H4 (cell line): ENCODE results near the gene FAM114A2. TPM values are rescaled to one million over a fixed set of nuclear protein-coding genes. Genes with fewer than 3 reads are reported as not detected.
"Not testable (repeated sequence)": the region's sequence is repeated elsewhere in the genome, so short reads cannot be mapped to it uniquely, and the experiment has no call there.

Experiments used
- DNase-seq: peaks from one replicate; pipeline ENCODE4 v3.0.0-alpha.2; 2015; ENCODE audit warnings: low spot score
- total RNA-seq: library from RNA; depleted of rRNA; stranded (reverse); fragments of >200 nt; shearing (Covaris generic); gene quantifications from 2 replicates; pipeline ENCODE4 v1.2.3, GENCODE V29; 2014

The FAM114A2 gene
- total RNA-seq, 1 experiment from 2014 or later = 14.6 TPM

- DNase-seq = no peak
These were observed 10.9 kb upstream of the FAM114A2 start for GRCh38 chr5:154049636-154050035.

- DNase-seq = no peak
These were observed 8.6 kb upstream of the FAM114A2 start for GRCh38 chr5:154047324-154047723.

DNA sequence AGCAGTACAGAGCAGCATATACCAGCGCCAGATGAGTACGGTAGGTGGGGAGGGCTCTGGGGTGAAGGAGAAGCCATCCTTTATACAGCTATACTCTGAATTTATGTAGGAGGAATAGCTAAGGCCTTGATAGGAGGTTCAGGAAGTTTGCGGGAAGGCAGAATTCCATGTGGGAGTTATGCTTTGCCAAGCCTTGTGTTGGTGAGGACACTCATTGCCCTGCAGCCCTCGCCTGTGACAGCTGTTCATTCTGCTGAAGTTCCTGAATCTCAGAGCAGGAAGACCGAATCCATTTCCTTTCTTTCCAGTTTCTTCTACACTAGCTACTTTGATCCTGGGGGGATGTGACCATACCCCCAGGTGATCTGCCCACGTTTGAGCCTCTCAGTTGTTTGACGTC, 7.8 kb upstream of the FAM114A2 start:
- no peak for DNase-seq

GRCh38 chr5:154044581-154044980, 5.9 kb upstream of the FAM114A2 start:
- no peak for DNase-seq

GRCh38 chr5:154044099-154044498, 5.4 kb upstream of the FAM114A2 start:
- DNase-seq = no peak

DNA sequence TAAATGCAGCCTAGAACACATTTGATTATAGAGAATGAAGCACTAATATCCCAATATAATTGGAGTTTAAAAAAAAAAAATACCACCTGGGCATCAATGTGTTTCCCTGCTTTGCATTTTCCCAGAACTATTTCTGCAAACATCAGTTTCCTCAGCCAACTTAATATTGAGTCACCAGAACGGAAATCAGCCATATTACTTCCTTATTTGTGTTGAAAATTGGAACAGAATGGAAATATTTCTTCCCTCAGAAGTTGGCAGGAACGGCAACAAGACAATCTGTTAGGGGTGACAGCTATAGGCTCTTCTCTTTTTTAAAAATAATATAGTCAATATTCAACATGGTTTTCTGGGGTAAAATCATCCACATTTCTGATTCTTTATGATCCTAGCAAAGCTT, 4.1 kb upstream of the FAM114A2 start:
- DNase-seq = no peak

GRCh38 chr5:154039458-154039829, 734 bp upstream of the FAM114A2 start:
- no peak for DNase-seq

GRCh38 chr5:154038261-154038706, 426 bp downstream of the FAM114A2 start:
- no peak for DNase-seq

- DNase-seq = no peak
These were observed 3.8 kb downstream of the FAM114A2 start for GRCh38 chr5:154034944-154035343.

DNA sequence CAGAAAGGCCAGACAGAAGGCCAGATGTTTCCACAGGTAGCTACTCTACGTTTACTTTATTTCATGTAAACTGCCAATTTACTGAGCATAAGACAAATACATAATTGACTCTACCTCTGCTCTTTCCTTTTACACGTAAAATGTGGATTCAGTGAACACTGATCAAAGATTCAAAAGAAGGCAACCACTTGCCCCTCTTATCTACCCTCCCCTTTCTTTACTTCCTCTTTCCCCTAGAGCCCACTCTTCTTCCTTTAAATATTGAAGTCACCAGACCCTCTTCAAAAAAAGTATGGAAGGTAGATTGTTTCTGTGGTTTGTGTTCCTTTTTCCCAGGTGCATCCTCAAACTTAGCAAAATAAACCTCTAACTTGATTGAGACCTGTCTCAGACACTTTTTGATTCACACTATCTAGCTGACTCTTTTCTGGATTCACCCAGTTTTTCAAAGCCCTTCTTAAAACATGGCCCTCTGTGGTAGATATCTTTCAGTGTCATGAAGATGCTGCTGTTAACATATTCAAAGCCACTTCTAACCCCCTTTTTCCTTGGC, 6.7 kb downstream of the FAM114A2 start:
- no peak for DNase-seq

DNA sequence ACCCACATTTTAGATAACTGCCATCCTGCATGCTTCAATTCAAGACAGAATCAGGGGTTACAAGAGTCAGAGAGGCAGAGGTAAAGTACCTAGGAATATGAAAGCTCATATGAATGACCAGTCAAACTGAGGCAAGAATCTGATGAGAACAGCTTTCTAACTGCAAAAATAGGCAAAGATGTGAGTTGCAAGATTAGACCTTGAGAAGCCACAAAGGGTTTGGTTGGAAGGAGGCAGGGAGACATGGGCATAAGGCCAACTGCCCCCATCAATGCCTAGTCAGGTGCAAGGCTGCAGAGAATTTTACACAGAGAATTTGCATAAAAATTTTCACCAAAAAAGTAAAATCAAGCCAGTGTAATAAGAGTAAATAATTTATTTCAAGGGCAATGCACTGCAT, 12.8 kb downstream of the FAM114A2 start:
- DNase-seq = no peak

DNA sequence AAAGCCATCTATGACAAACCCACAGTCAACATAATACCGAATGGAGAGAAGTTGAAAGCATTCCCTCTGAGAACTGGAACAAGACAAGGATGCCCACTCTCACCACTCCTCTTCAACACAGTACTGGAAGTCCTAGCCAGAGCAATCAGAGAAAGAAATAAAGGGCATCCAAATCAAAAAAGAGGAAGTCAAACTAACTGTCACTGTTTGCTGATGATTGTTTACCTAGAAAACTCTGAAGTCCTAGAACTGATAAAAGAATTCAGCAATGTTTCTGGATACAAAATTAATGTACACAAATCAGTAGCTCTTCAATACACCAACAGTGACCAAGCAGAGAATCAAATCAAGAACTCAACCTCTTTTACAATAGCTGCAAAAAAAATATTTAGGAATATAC, 19.8 kb downstream of the FAM114A2 start:
- DNase-seq = not testable (repeated sequence)

DNA sequence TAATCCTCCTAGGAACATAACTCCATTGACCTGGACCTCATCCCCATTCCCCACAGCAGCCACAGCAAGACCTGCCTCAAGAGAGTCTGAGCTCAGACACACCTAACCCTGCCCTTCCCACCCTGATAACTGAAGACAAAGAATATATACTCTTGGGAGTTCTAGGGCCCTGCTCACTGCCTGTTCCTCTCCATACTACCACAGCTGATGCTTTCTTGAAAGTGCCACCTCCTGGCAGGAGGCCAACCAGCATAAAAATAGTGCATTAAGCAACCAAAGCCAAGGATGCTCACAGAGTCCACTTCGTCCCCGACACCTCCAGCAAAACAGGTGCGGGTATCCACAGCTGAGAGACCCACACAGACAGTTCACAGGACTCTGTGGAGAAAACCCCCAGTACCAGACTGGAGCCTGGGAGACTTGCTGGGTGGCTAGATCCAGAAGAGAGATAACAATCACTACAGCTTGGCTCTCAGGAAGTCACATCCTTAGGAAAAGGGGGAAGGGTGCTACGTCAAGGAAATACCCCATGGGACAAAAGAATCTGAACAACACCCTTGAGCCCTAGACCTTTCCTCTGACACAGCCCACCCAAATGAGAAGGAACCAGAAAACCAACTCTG, 23.5 kb downstream of the FAM114A2 start:
- DNase-seq = no peak

DNA sequence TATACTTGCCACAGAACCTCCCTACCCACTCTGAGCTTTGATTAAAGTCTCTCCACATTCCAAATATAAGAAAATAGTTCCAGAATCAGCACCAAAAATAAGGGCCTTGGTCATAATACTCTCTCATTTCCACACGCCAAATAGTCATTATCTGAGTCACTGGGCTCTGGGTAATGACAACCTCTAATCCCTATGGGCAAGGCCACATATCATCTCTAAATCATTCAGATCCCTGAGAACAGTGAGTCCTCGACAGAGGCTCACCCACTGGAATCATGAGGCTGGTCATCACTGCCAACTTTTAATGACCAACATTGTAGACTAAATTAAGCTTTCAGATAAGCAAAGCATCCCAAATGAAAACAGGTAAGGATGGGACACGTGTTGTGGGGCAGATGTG, 28.1 kb downstream of the FAM114A2 start:
- DNase-seq = no peak

- DNase-seq = no peak
These were observed 33.1 kb downstream of the FAM114A2 start for GRCh38 chr5:154005648-154006047.

DNA sequence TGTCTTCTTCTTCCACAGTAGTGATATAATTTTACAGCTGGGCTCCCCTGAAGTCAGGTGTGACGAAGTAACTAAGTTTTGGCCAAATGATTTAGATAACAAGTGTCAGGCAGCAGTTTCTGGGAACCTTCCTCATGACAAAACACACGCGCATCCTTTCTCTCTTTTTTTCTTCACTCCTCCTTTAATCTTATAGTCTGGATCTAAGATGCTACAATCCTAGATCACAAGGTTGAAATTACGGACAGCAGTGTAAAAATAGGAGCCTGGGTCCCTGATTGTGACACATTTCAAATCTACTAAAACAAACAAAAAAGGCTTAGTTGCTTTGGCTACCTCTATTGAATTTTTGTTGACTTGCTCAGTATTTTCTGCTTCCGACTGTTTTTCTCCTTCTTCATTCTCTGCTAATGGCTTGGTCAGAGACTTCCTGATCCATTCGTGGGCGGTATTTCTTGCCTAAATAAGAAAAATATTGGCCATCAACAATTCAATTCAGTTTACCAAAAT, 36.1 kb downstream of the FAM114A2 start:
- no peak for DNase-seq

- DNase-seq = no peak
These were observed 36.6 kb downstream of the FAM114A2 start for GRCh38 chr5:154002093-154002492.

GRCh38 chr5:154000703-154001102, 38.0 kb downstream of the FAM114A2 start:
- DNase-seq = no peak

- no peak for DNase-seq
These were observed 38.7 kb downstream of the FAM114A2 start for GRCh38 chr5:153999995-154000394.

DNA sequence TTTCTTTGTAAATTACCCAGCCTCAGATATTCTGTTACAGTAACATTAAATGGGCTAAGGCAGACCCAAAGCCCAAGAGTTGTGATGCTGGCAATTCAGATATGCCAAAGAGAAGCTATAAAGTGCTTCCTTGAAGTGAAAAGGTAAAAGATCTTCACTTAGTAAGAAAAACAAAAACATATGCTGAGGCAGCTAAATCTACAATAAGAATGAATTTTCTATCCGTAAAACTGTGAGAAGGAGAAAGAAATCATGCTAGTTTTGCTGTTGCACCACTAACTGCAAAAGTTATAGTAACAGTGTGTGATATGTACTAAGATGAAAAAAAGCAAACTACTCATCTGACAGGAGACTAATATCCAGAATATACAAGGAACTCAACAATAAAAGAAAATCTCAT, 39.9 kb downstream of the FAM114A2 start:
- DNase-seq = no peak

DNA sequence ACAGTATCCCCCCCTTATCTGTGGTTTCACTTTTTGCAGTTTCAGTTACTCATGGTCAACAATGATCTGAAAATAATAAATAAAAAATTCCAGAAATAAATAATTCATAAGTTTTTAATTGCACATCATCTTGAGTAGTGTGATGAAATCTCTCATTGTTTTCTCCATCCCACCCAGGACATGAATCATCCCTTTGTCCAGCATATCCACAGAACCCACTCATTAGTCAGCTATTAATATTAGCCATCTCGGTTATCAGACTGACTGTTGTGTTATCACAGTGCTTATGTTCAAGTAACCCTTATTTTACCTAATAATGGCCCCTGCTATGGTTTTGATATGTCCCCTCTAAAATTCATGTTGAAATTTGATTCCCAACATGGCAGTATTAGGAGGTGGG, 40.7 kb downstream of the FAM114A2 start:
- no peak for DNase-seq

GRCh38 chr5:153991168-153991567, 47.5 kb downstream of the FAM114A2 start:
- no peak for DNase-seq

DNA sequence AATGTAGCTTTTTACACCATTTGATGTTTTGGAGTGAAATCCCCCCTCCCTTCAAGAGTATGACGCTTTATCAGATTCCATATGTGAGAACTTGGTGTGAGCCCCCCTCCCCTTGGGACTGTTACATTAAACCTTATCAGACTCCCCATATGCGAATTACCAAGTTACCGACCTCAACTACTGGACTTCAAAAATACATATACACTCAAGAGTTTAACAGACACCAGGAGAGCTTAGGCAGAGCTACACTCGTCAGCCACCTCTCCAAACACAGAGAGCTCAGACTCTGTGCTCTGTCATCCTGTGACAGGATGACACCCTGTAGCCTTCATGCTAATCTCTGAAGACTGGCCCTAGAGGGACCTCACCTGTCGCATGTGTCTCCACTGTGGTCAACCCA, 50.2 kb downstream of the FAM114A2 start:
- DNase-seq = no peak

- DNase-seq = no peak
These were observed 51.4 kb downstream of the FAM114A2 start for GRCh38 chr5:153987301-153987700.
